ENCODE measurements around the gene ISLR2.
"Not testable (repeated sequence)": the region's sequence is repeated elsewhere in the genome, so short reads cannot be mapped to it uniquely, and the experiment has no call there.

DNA sequence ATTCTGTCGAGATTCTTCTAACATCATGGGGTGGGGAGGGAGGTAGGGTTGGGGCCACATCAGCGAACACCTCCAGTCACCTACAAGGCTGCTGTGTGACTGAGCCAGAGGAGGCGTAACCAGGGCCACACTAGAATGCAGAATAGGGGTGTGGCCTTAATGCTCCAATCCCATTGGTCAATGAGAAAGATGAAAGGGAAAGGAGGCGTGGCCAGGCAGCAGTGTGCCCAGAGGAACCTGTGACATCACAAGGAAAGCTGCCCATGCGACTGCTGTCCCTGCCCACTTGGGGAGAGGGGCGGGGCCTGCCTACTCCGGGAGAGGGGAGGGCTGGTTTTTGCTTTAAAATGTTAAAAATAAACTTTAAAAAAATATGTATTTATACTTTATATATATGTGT is 47.9 kb upstream of the ISLR2 start, which contains the start of gene GOLGA6A:
- TF ChIP-seq POLR2A (IDR thresholded peaks at IDR 0.05), result not testable (repeated sequence)
- TF ChIP-seq, protein P1, sequence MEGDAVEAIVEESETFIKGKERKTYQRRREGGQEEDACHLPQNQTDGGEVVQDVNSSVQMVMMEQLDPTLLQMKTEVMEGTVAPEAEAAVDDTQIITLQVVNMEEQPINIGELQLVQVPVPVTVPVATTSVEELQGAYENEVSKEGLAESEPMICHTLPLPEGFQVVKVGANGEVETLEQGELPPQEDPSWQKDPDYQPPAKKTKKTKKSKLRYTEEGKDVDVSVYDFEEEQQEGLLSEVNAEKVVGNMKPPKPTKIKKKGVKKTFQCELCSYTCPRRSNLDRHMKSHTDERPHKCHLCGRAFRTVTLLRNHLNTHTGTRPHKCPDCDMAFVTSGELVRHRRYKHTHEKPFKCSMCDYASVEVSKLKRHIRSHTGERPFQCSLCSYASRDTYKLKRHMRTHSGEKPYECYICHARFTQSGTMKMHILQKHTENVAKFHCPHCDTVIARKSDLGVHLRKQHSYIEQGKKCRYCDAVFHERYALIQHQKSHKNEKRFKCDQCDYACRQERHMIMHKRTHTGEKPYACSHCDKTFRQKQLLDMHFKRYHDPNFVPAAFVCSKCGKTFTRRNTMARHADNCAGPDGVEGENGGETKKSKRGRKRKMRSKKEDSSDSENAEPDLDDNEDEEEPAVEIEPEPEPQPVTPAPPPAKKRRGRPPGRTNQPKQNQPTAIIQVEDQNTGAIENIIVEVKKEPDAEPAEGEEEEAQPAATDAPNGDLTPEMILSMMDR (IDR thresholded peaks at IDR 0.05), result not testable (repeated sequence)
